Renal cortex interstitium (tissue), 11 donors: ENCODE data around the gene FRMD4B. TPM values are rescaled to one million over a fixed set of nuclear protein-coding genes. Genes with fewer than 3 reads are reported as not detected.
A peak's percentile ranks its signal among the peaks of the same experiment; 100 is the strongest.

Experiments
- DNase-seq, 11 donors: peaks; one replicate each; pipeline ENCODE4 v3.0.0-alpha.2; 2013; ENCODE audit warnings: low read depth in 9 of 11, low spot score in 4 of 11; ENCODE audit errors: extremely low read depth in 1 of 11
- polyA plus RNA-seq, 3 donors: library from polyadenylated mRNA; unstranded; fragments of 120-200 nt; gene quantifications; one replicate each; pipeline ENCODE4 v1.2.1, GENCODE V29; 2013; ENCODE audit not compliant: insufficient read length in 3 of 3

The FRMD4B gene
- polyA plus RNA-seq, 3 donors, result 42.4 to 45.6 (median 45.2) TPM

DNA sequence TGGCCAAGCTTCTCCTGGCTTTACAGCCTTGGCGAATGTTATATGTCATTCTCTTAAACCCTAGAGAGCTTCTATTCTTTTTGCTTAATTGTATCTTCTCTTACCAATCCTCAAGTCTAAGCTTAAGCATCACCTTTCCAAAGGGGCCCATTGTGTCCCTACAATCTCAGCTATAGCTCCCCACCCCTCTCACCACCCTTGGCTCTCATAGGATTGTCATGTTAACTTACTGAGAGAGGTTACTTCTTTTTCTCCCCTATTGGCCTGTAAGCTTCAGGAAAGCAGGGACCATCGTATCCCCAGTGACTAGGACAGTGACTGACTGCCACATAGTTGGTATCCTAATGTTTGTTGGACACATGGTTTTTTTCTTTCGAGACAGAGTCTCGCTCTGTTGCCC is 220.1 kb downstream of the FRMD4B start:
- no peak for DNase-seq

DNA sequence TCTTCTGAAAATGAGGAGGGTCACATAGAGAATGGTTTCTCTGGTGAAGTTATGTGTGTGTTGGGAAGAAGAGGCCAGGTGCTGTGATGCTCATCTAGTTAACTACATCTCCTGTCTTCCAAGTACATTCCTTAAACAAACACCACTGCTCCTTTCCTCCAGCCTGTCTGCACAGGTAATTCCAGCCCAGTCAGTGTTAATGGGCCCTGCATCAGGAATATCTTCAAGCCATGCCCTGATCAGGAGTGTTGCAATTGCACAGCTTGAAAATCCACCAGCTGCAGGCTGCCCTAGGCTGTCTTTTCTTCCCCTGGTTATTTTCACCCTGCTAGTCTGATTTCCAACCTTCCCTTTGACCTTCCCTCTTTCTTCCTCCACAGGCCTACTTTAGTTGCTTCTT is 221.6 kb downstream of the FRMD4B start:
- DNase-seq, result no peak

DNA sequence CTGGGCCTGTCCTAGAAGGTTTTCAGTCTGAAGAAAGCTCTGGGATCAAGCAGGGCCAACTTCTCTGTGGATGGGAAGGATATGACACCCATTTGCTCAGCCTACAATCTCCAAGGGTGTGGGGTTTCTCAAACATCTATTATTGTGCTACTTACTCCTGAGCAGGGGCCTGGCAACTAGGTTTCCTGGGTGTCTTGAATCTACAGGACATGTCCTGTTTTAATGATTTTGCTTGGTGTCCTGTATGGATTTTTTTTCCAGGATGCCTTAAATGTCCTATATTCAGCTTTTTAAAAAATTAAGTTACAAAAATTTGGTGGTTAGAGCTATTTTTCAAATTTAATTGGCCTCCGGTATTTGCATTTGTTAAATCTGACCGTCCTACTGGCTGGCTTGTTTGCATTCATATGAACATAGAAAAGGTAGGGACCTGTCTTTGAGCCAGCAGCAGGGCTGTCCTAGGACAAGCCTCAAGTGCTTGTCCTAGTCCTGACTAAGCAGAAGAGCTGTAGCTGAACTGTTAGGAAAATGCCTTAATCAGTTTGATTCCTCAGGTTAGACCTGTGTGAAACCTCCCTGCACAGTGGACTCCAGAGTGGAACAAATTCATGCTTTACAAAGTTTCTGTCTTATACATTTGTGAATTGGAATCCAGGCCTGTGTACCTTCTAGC is 223.4 kb downstream of the FRMD4B start:
- no peak for DNase-seq

DNA sequence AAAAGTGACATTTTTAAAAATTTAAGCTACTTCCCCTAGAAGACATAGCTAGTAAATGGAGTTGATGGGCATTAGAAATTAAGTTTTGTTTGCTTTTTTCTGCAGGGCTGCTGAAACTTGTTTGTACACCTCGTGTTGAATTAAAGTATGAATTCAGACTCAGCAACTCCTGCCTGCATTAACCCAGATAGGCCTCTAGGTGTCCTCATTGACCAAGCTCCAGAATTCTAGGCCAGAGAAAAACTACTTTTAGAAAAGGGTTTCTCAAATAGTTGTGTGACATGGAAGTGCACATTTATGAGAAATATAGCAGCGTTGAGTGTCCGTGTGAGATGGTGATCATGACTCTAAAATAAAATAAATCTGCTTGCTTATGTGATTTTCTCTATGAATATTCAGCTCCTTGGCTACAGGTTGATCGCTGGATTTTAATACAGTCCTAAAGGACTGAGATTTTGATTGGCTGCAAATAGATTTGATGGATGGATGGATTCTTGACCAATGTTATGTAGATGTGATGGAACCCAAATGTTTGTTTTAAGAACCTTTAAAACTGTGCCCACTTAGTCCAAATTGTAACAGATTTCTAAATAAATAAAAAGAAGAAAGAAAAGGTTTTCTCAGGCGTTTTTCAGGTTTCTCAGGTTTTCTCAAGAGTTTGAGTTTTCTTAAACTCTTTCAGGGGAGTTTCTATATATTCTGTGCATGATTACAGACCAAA is 224.1 kb downstream of the FRMD4B start:
- peak in 9 of 11 donors; percentile 13 to 49 (median 26) for DNase-seq

DNA sequence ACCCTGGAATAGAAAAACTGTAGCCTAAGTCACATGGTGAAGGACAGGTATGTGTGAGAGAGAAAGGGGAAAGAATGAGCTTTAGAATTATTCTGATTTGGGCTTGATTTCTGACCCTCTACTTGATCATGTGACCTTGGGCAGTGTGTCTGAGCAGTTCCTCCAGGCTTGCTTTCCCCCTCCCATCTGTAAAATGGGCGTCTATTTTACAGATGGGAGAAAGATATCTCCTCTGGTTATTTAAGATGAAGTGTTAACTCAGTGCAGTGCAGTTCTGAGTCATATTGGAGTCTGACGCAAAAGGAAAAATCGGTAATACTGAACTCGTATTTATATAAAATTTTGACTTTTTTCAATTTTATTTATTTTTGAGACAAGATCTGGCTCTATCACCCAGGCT is 225.4 kb downstream of the FRMD4B start:
- no peak for DNase-seq

DNA sequence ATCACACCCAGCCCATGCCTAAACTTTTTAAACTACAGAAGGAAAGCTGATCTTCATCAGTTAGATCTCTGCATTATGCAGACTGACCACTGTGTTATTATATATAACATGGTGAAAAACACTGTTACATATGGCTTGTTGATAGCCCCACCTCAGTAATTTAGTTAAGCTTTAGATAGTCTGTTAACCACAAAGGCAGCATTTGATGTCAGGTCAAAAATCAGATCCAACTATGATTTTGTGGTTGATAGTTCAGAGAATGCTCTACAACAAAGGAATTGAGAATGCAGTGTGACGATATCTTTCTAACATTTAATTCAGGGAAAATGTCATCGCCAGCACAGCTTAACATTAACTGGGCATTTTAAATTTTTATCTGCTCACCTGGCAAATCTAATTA is 225.8 kb downstream of the FRMD4B start:
- DNase-seq, result no peak

DNA sequence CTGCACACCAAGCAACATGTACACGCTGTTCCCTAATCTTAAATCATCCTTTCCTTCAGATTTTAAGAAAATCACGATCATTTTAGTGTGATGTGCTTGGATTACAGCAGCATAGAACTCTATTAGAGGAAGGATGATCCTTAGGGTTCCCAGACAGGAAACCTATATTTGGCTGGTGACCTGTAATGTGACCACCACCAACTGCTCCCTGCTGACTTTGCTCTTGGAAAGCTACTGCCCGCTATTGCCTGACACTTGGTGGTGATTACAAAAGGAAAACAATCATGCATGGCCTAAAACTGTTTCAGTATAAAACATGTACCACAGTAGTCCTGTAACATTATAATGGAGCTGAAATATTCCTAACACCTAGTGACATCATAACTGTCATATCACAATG is 236.3 kb downstream of the FRMD4B start:
- no peak for DNase-seq

DNA sequence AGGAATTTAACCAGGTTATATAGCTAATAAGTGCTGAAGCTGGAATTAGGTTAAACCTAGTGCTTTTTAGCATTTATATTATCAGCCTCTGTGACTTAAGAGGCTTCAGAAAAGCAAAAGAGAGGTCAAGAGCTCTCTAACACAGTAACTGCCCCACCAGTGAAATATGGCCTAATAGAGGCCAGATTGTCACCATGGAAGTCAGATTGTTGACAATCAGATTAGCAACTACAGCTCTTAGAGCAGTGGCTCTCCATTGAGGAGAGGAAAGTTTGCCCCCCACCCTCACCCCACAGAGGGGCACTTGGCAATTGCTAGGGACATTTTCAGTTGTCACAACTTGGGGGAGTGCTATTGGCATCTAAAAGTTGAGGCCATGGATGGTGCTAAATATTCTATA is 240.2 kb downstream of the FRMD4B start:
- DNase-seq, result no peak

DNA sequence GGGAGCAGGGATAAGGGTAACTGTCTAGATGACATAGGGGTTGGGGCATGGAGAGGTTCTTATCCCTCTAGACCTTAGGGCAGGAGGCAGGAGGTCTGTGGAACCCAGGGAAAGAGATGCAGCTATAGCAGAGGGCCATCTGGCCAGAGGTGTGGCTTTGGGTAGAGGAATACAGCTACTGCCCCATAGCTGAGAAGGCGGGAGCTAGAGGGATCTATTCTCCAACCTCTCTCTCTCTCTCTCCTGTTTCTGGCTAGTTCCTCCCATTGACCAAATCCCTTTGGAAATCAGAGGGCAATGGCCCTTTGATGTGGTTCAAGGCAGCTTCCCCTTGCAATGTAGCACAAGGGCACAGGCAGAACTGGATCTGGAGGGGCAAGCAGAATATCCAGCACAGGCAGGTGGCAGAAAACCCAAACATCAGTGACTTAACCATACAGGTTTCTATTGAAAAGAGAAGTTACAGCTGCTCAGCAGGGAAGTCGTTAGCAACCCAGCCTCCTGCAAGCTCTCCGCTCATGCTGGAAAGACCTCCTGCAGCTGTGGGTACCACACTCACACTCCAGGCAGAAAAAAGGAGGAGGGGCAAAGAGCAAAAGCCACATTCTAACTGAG is 241.2 kb downstream of the FRMD4B start:
- DNase-seq, result no peak

DNA sequence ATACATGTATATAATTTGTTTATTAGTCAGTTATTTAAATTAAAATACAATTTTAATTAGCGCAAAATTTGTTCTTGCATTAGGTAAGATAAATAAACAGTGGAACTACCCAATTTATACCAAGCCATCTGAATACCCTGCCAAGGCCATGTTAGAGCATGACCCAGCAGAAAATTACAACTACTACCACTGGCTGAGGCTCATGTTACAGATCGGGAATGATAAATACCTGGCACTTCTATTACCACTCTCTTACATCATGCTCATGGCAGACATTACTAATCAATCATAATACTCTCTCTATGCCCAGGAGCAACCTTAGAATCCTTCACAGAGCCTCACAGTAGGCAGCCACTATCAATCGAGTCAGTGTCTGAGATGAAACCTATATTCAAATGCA is 242.3 kb downstream of the FRMD4B start:
- no peak for DNase-seq

DNA sequence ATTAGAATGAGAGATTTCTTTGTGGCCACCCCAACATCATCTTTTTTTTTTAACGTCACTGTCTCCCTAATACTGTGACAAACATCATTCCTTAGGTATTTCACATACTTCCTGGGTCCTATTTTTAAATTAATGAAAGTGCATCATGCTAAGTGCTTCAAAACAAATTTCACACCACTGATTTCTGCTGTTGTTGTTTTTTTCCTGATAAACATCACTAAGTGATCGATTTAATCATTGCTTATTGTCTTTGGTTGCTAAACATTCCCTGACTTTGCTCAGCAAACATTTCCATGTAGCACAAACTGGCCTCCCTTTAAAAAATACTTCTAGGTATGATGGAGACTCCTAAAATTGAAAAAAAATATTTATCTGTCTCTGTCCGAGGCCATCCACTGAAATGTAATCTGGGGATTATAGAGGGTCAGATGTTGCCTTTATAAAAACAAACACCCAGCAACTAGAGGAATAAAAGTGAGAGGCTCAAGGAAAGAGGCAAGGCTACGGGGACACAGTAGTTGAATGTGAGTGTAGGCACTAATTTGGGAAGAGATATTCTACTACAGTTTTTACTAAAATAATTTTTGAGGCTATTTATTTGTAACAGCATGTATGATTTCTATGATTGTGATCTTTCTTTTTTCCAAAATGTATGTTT is 243.0 kb downstream of the FRMD4B start:
- DNase-seq, result no peak

DNA sequence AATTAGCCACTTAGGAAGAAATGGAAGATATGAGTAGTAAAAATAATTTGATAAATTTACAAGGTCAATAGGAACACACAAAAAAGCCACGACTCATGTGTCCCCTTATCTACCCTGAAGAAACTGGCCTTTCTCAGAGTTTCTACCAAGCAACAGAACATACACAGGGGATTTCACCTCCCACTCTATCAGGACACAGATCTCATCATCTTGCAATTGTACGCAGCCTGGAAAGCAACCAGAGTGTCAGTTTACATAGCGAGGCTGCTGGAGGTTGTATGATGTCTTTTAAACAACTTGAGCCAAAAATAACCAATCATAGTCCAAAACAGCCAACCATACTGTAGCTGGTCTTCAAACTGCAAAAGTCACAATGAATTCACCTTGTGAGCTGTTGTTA is 243.8 kb downstream of the FRMD4B start:
- DNase-seq, result no peak

DNA sequence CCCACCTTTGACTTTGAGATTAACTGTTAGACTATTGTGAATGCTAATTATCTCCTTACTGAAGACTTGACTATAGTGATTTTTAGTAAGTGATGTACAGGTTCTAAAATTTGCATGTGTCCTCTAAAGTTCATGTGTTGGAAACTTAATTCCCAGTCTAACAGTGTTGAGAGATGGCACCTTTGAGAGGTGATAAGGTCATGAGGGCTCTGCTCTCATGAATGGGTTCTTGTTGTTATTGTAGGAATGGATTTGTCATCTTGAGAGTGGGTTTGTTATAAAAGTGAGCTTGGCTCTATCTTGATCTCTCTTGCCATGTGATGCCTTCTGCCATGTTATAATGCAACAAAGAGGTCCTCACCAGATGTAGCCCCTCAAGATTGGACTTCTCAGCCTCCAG is 244.6 kb downstream of the FRMD4B start:
- DNase-seq, result no peak

DNA sequence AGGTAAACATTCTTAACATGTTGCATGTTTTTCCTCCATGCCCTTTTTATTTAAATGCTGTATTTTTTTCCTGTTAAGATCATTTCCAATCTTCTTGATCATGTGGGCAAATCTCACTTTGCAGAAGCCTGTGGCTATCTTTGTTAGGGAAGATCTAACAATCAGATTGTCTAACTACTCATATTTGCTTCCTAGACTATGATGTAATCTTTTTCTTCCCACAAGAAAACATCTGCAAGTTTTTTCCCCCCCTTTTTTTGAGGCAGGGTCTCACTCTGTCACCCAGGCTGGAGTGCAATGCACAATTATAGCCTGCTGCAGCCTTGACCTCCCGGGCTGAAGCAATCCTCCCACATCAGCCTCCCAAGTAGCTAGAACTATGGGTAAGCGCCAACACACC is 248.5 kb downstream of the FRMD4B start:
- no peak for DNase-seq

DNA sequence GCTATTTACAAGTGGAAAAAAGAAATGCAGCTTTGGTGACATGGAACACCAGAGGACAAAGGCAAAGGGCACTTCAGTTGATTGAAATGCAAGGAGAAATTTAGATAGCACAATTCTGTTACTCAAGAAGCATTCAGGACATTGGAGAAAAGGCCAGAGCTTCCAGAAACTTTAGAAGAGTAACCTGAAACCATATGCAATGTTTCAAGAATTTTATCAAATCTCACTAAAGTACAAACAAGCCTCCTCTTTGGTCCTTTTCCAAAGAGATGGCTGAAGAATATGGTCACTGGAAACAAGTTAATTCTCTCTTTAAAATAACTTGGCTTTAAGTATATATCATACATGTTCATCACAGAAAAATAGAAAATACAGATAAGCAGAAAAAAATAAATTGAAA is 248.9 kb downstream of the FRMD4B start:
- DNase-seq, result no peak

DNA sequence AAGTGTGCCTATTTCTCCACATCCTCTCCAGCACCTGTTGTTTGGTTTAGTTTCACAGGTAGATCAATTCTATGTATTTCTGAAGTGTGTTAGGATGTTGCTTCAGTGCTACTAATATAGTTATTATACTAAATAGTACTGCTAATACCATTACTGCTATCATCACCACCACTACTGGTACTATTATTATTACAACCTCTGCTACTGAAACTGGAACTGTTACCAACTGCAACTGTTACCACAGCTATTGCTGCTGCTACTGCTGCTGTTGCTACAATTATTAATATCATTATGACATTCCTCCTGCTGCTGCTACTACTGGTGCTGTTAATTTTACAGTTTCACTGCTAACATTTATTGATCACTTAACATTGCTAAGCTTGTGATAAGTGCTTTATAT is 255.2 kb downstream of the FRMD4B start:
- no peak for DNase-seq

DNA sequence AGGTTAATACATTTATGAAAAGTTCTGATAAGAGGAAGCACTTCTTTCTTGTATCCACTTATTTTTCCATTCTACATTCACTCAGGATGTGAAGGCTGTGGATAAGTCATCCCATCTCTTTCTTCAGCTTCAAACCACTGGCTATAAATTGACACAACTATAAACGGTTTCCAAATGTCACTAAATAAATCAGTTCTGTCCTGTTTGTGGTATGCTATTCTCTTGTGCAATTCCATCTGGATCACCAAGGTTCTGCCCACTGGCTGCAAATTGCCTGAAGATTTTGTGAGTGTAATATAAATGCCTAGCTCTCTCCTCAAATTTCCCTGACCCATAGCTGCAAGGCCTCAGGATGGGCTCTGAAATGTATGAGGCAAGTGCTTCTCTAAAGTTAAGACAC is 256.4 kb downstream of the FRMD4B start:
- DNase-seq, result no peak

DNA sequence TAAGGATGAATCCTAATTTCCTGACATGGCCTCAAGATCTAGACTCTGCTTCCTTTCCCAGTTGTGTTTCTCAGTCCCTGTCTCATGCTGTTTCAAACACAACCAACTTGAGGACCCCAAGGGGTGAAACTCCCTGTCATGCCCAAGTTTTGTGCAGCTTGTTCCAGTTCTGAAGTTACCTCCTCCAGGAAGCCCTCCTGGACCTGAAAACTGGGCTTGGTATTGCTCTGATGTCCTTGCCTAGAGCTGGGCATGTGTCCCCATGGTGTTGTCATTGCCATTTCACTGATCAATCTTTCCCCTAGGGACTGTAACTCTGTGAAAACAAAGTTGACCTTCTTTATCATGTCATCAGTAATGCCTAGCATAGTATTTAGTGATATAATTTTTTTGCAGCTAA is 257.4 kb downstream of the FRMD4B start:
- no peak for DNase-seq

DNA sequence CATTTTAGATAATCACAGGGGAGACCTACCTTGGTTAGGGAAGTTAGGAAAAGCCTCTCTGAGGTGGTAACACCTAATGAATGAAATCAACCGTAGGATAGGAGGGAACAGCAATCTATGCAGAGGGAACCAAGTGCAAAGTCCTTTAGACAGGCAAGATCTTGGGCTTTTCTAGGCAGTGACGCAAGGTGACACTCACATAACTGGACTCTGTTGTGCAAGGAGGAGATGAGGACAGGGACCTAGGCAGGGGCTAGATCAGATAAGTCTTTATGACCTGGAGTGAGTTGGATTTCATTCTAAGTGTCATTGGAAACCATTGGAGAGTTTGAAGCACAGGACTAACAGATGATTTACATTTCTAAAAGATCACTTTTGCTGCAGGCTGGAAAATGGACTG is 258.9 kb downstream of the FRMD4B start:
- no peak for DNase-seq

DNA sequence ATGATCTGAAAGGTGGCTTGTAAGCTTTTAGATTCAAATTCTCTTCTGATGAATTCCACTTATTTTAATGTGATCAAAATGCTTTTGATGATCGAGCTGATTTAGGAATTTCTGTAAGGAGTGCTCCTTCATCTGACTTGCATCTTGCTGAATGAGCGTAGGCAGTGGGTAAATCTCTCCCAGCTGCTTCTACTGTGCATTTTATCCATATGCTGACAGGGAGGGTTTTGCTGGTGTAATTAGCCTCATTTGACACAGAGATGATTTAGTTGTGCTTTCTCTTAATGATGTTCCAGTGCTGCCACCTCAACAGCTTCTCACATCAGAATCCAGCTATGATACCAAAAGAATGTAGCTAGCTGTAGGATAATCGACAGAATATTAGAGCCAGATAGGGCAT is 259.7 kb downstream of the FRMD4B start:
- DNase-seq, result no peak
